Sigmoid colon (tissue), 7 donors: ENCODE measurements around the gene NUP133. TPM values are rescaled to one million over a fixed set of nuclear protein-coding genes. Genes with fewer than 3 reads are reported as not detected.

Source experiments
- DNase-seq: peaks from one replicate; pipeline ENCODE4 v3.0.0-alpha.2; 2019
- H3K27ac ChIP-seq, 4 donors: fragments of 200-600 bp; sonication (generic); one replicate each; pipeline ENCODE4 v1.5.1; 2016 to 2019; ENCODE audit warnings: mild to moderate bottlenecking in 1 of 4
- H3K27me3 ChIP-seq, 3 donors: fragments of 200-600 bp; sonication (generic); one replicate each; pipeline ENCODE4 v1.5.1; 2019; ENCODE audit warnings: mild to moderate bottlenecking in 1 of 3
- H3K36me3 ChIP-seq, 4 donors: fragments of 200-600 bp; sonication (generic); one replicate each; pipeline ENCODE4 v1.5.1; 2016 to 2019
- H3K4me1 ChIP-seq, 4 donors: fragments of 200-600 bp; sonication (generic); one replicate each; pipeline ENCODE4 v1.5.1; 2017 to 2019
- H3K4me3 ChIP-seq, 4 donors: fragments of 200-600 bp; sonication (generic); one replicate each; pipeline ENCODE4 v1.5.1; 2017 to 2019; ENCODE audit warnings: mild to moderate bottlenecking in 2 of 4, moderate library complexity in 1 of 4
- H3K9me3 ChIP-seq, 4 donors: fragments of 200-600 bp in 3 of 4; sonication (generic) in 3 of 4; one replicate each; pipeline versions ENCODE4 v1.5.1 to v1.6.1; 2013 to 2019
- EP300 ChIP-seq, 4 donors: sonication (generic); formaldehyde crosslinking; IDR thresholded peaks; one replicate each; pipeline ENCODE4 v1.6.1; 2017; ENCODE audit warnings: antibody characterized with exemption in 4 of 4
- POLR2A ChIP-seq, 2 donors: fragments of 450-650 bp; IDR thresholded peaks; one replicate each; pipeline ENCODE4 v1.6.1; 2016; ENCODE audit warnings: antibody characterized with exemption in 2 of 2, mild to moderate bottlenecking in 2 of 2, moderate library complexity in 2 of 2
- POLR2AphosphoS5 ChIP-seq, 4 donors: sonication (generic); formaldehyde crosslinking; IDR thresholded peaks; one replicate each; pipeline ENCODE4 v1.6.1; 2017; ENCODE audit warnings: antibody characterized with exemption in 4 of 4
- WGBS, 2 donors: extraction: QIAGEN DNeasy Blood & Tissue Kit; methylation state at CpG; one replicate each; pipeline ENCODE4 v1.1.7; 2013; 5-methylcytosine and 5-hydroxymethylcytosine counted together
- intact Hi-C: fragments of 100-400 bp; cut with DNase I; formaldehyde crosslinking; loops from one replicate; pipeline ENCODE4 v1.15.1; 2023
- polyA plus RNA-seq, 3 donors: library from polyadenylated mRNA; stranded (reverse); fragments of 200-250 nt; gene quantifications; one replicate each; pipeline ENCODE4 v1.2.3, GENCODE V29; 2013
- total RNA-seq, 4 donors: library from RNA; depleted of rRNA; stranded (reverse); fragments of >200 nt; gene quantifications; one replicate each; pipeline ENCODE4 v1.1.0, GENCODE V29; 2016
- TF ChIP-seq, protein P1 (sequence below), 4 experiments: fragments of 450-650 bp in 3 of 4; fragments of 200-600 bp in 1 of 4; IDR thresholded peaks; one replicate each; pipeline ENCODE4 v1.5.1; 2016 to 2019; ENCODE audit warnings: antibody characterized with exemption in 4 of 4, mild to moderate bottlenecking in 3 of 4, moderate library complexity in 2 of 4
- donor health status: healthy with polysubstance abuse.
- donor health status: Bipolar disorder and iron deficiency.
- donor health status: healthy.

The NUP133 gene
- total and polyA plus RNA-seq, 7 donors: 4.8 to 31.7 (median 23.7) TPM

DNA sequence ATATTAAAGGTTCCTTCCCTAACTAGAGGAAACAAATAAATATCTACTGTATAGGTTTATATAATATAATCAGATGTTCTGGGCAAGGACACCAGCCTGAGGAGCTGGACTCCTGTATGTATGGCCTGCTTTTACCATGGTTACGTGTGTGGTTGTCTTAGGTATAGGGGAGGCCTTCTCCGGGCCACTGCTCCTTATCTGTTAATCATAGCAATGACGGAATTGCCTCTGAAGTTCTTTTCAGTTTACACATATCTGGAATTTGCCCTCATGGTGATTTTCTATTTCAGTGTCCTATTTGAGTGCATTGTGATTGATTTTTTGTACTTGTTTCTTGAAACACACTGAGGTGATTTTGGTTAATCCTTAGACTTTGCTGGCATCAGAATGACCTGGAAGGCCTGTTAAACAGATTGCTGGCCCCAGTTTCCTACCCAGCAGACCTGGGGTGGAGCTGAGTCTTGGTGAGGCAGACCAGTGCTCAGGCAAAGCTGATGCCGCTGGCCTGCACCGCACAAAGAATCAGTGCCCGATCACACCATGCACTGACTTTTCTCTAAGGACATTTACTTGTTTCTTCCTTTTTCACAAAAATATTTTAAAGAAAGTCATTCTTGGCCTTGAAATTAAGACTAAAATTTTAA is 31.8 kb upstream of the NUP133 start:
- Histone ChIP-seq H3K4me3 (no peak overlapping the region), H3K4me1 (no peaks in the 10 kb centered on the region), H3K36me3 (peaks cover 16 to 86% (median 45%) of the 10 kb centered on the region in 4 donors), H3K27ac (no peak overlapping the region), H3K9me3 (no peaks in the 10 kb centered on the region), H3K27me3 (no peaks in the 10 kb centered on the region)
- TF ChIP-seq, protein P1, sequence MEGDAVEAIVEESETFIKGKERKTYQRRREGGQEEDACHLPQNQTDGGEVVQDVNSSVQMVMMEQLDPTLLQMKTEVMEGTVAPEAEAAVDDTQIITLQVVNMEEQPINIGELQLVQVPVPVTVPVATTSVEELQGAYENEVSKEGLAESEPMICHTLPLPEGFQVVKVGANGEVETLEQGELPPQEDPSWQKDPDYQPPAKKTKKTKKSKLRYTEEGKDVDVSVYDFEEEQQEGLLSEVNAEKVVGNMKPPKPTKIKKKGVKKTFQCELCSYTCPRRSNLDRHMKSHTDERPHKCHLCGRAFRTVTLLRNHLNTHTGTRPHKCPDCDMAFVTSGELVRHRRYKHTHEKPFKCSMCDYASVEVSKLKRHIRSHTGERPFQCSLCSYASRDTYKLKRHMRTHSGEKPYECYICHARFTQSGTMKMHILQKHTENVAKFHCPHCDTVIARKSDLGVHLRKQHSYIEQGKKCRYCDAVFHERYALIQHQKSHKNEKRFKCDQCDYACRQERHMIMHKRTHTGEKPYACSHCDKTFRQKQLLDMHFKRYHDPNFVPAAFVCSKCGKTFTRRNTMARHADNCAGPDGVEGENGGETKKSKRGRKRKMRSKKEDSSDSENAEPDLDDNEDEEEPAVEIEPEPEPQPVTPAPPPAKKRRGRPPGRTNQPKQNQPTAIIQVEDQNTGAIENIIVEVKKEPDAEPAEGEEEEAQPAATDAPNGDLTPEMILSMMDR (IDR thresholded peaks at IDR 0.05): no peak
- no peak for TF ChIP-seq POLR2AphosphoS5 (IDR thresholded peaks at IDR 0.05)
- TF ChIP-seq POLR2A (IDR thresholded peaks at IDR 0.05): no peak
- TF ChIP-seq EP300 (IDR thresholded peaks at IDR 0.05): no peak
- intact Hi-C loops: no loop called here
- WGBS, 2 donors: 86 to 96% methylated on average over 6 of the region's 6 CpGs
- no peak for DNase-seq

DNA sequence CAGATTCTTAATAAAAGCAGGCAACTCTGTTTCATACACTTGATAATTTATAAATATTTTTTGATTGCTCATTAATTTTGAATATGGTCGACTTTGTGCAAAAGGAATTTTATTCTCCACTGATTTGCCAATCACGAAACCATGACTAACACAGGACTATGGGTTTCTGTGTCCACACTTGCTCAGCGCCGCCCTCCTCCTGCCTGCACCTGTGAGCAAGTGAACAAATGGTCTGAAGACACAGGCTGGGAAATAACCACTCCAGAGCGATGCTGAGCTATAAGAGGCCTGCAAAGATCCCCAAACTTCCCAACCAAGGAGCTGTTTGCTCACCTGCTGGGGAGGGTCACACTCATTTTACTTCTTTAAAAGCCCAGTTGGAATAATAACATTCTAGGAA is 30.8 kb upstream of the NUP133 start:
- WGBS, 2 donors: 92 to 96% methylated on average over 5 of the region's 5 CpGs
- intact Hi-C loops: no loop called here
- Histone ChIP-seq H3K4me1 (no peaks in the 10 kb centered on the region), H3K27me3 (no peaks in the 10 kb centered on the region), H3K9me3 (no peaks in the 10 kb centered on the region), H3K4me3 (no peak overlapping the region), H3K36me3 (peaks cover 12 to 78% (median 42%) of the 10 kb centered on the region in 4 donors), H3K27ac (no peak overlapping the region)
- TF ChIP-seq POLR2A (IDR thresholded peaks at IDR 0.05) (no peak), EP300 (IDR thresholded peaks at IDR 0.05) (no peak), POLR2AphosphoS5 (IDR thresholded peaks at IDR 0.05) (no peak)
- TF ChIP-seq, protein P1 (IDR thresholded peaks at IDR 0.05): no peak
- no peak for DNase-seq

DNA sequence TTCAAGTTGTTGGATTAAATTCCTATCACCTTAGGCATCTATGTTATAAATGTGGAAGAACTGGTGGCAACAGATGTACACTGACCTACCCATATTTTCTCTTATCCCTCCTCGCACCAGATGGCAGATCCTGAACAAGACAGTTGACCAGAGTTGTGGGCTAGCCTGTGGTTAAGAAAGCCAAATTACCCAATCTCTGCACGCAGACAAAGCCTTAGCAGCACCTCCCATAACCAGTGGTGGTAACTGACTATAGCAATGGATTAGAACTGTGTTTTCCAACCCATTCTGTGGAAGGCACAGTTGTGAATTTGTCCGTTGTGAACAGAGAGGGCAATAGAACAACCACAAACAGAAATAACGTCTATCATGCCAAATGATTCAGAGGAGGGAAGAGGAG is 29.8 kb upstream of the NUP133 start:
- intact Hi-C loops: no loop called here
- no peaks in the 10 kb centered on the region for H3K4me1 ChIP-seq
- no peak for TF ChIP-seq POLR2AphosphoS5 (IDR thresholded peaks at IDR 0.05)
- TF ChIP-seq, protein P1 (IDR thresholded peaks at IDR 0.05): no peak
- TF ChIP-seq POLR2A (IDR thresholded peaks at IDR 0.05): no peak
- TF ChIP-seq EP300 (IDR thresholded peaks at IDR 0.05): no peak
- H3K27me3 ChIP-seq: no peaks in the 10 kb centered on the region
- no peak for DNase-seq
- H3K4me3 ChIP-seq: no peak overlapping the region
- no peak overlapping the region for H3K27ac ChIP-seq
- peaks cover 12 to 80% (median 42%) of the 10 kb centered on the region in 4 donors for H3K36me3 ChIP-seq
- no peaks in the 10 kb centered on the region for H3K9me3 ChIP-seq
- 73 to 76% methylated on average over 4 of the region's 4 CpGs for WGBS, 2 donors

DNA sequence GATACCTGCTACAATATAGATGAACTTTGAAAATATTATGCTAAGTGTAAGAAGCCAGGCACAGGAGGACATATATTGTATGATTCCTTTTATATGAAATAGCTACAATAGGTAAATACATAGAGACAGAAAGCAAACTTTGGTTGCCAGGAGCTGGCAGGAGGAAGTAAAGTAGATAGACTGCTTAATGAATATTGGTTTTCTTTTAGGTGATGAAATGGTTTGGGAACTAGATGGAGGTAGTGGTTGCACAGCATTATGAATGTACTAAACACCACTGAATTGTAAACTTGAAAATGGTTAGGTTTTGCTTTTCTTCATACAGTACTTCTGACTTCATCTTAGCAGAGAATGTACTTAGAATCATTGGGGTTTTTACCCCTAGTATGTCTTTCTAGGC is 28.8 kb upstream of the NUP133 start:
- TF ChIP-seq POLR2A (IDR thresholded peaks at IDR 0.05): no peak
- TF ChIP-seq EP300 (IDR thresholded peaks at IDR 0.05): no peak
- TF ChIP-seq, protein P1 (IDR thresholded peaks at IDR 0.05): no peak
- TF ChIP-seq POLR2AphosphoS5 (IDR thresholded peaks at IDR 0.05): no peak
- no peaks in the 10 kb centered on the region for H3K9me3 ChIP-seq
- intact Hi-C loops: no loop called here
- no peak overlapping the region for H3K4me3 ChIP-seq
- DNase-seq: no peak
- no peaks in the 10 kb centered on the region for H3K4me1 ChIP-seq
- no peak overlapping the region for H3K27ac ChIP-seq
- peaks cover 12 to 81% (median 40%) of the 10 kb centered on the region in 4 donors for H3K36me3 ChIP-seq
- no peaks in the 10 kb centered on the region for H3K27me3 ChIP-seq

DNA sequence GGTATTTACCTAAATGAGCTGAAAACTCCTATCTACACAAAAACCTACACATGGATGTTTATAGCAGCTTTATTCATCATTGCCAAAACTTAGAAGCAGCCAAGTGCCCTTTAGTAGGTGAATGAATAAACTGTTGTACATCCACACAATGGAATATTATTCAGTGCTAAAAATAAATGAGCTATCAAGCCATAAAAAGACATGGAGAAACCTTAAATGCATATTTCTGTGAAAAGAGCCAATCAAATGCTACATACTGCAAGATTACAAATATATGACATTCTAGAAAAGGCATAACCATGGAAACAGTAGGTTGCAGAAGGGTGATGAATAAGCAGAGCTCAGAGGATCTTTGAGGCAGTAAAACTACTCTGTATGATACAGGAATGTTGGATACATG is 27.1 kb upstream of the NUP133 start:
- Histone ChIP-seq H3K4me3 (no peak overlapping the region), H3K9me3 (no peaks in the 10 kb centered on the region), H3K4me1 (no peaks in the 10 kb centered on the region), H3K27ac (no peak overlapping the region), H3K36me3 (peaks cover 14 to 76% (median 34%) of the 10 kb centered on the region in 4 donors), H3K27me3 (no peaks in the 10 kb centered on the region)
- DNase-seq: no peak
- TF ChIP-seq POLR2A (IDR thresholded peaks at IDR 0.05): no peak
- TF ChIP-seq, protein P1 (IDR thresholded peaks at IDR 0.05): no peak
- no peak for TF ChIP-seq EP300 (IDR thresholded peaks at IDR 0.05)
- no peak for TF ChIP-seq POLR2AphosphoS5 (IDR thresholded peaks at IDR 0.05)
- intact Hi-C loops: no loop called here
